DMS53 treated with DMSO at 0.1 percent for 48 hours (cell line): ENCODE results near the gene INPP4A.

ENCODE experiments used
- DNase-seq: peaks from one replicate; lab custom pipeline; 2025; ENCODE audit not compliant: unreplicated experiment; lab: John Stamatoyannopoulos, UW

INPP4A gene

GRCh38 chr2:98537390-98538126, 92.9 kb downstream of the INPP4A start:
- DNase-seq = no peak

GRCh38 chr2:98538280-98539041, 93.8 kb downstream of the INPP4A start:
- no peak for DNase-seq

- no peak for DNase-seq
Observed at GRCh38 chr2:98539056-98539735, 94.5 kb downstream of the INPP4A start.

DNA sequence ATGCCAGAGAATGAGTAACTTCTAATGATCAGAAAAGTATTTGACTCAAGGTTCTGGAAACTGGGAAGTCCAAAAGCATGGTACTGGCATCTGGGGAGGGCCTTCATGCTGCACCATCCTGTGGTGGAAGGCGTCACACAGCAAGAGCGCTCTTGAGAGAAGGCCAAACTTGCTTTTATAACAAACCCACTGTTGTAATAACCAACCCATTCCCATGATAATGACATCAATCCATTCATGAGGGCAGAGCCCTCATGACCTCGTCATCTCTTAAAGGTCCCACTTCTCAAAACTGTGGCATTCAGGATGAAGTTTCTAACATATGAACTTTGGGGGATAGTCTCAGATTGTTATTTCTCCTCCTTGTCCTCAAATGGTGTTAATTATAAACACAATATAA, 95.9 kb downstream of the INPP4A start:
- no peak for DNase-seq

- DNase-seq = no peak
Observed at GRCh38 chr2:98541489-98541888, 96.8 kb downstream of the INPP4A start.

GRCh38 chr2:98541906-98542305, 97.2 kb downstream of the INPP4A start:
- no peak for DNase-seq

GRCh38 chr2:98543214-98543613, 98.6 kb downstream of the INPP4A start:
- DNase-seq = no peak

- no peak for DNase-seq
Observed at GRCh38 chr2:98543842-98544241, 99.2 kb downstream of the INPP4A start.

GRCh38 chr2:98545591-98545990, 100.9 kb downstream of the INPP4A start:
- no peak for DNase-seq

- DNase-seq = no peak
Observed at GRCh38 chr2:98546186-98546585, 101.5 kb downstream of the INPP4A start.

DNA sequence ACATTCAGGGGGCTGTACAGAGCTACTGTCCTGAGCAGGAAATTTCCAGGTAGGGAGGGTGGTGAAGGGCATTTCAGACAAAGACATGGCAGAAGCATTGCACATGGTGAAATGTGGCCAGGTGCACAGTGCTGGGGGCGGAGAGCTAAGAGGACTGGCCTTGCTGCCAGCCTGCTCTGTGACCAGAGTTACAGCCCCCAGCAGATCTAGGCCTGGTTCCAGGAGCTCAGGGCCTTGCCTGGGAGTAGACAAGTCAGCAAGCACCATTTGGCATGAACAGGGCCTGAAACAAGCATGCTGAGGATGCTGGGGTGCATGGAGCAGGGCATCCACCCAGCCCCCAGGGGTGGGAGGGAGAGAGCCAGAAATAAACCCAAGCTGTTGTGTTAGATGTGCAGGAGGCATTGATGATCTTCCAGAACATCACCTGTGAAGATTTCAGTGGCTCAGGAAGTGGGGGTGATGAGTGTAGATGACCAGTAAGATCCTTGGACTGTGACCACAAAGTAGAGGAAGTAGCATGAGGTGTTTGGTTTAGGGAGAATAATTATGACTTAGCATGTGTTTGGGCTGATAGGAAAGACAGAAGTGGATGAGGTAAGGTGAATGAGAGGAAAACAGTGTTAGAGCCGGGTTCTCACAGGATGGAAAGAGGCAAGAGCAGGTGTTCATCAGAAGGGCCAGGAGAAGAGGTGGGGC, 102.6 kb downstream of the INPP4A start:
- no peak for DNase-seq

DNA sequence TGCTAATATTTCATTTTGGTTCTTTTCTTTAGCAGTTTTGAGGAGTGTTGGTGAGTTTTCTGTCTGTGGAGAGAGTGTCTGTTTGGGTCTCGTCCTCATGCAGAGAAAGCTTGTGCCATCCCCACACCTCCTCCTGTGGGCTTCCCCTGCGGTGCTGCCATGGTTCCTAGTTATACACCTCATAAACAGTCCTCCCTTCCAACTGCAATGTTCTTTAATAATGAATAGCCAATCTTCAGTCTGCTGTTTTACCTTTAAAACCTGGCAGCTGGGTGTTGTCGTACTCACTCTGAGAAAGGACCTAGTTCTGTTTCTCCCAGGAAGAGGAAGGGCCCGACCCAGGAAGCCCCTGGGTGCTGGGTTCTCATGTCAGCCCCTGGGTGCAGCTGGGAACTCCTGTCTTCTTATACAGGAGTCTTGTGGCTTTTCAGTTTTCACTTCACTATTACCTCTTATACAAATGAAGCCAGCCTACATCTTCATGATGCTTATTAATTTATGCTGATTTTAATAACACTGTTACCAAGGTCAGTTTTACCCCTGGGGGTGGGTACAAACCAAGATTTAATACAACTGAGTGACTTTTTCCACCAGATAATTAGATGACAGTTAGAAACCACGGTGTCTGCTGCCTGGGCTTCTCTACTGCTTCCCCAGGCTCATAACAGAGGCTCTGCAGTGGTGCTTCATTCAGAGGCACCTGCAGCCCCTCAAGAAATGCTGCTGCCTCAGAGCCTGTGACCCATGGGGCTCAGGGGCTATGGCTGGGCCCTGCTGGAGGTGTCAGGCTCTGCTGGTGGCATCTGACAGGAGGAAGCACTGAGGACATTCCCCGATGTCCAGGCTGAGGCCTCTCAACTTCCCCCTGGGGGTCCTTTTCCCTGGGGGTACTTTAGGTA, 104.5 kb downstream of the INPP4A start:
- DNase-seq = no peak

DNA sequence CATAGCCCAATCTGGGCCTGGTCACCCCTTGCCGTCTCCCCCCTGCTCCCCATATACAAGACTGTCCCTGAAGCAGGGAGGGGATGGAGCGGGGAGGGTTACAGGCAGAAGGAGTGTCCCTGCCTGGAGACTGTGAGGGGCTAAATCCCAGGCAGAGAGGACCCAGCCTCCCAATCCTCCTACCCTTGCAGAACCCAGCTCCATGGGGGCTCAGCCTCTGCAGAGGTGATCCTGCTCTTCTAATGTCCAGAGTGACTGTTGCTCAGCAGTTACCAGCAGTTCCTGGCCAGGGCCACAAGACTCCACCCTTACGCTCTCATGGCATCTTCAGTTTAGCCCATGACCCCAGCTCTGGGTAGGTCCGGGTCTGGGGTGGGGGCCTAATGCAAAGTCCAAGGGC, 105.5 kb downstream of the INPP4A start:
- DNase-seq = no peak

DNA sequence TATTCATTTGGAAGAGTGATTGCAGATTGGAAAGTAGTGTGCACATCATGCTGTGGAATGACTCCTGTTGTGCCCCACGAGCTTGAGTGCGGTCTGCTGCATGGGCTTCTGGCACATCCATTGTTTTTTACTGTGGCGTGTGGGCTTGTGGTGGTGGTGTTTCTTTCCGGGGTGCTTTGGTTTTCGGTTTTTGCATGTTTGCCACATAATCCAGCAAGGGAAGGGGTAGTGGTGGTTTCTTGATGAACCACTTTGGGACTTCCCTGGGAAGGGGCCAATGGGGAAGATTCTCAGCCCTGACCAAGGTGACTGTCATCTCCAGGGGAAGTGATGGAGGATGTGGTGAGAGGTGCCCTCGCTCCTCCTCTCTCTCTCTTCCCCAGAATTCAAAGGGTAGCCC, 106.7 kb downstream of the INPP4A start:
- no peak for DNase-seq

GRCh38 chr2:98552499-98553179, 108.0 kb downstream of the INPP4A start:
- no peak for DNase-seq

DNA sequence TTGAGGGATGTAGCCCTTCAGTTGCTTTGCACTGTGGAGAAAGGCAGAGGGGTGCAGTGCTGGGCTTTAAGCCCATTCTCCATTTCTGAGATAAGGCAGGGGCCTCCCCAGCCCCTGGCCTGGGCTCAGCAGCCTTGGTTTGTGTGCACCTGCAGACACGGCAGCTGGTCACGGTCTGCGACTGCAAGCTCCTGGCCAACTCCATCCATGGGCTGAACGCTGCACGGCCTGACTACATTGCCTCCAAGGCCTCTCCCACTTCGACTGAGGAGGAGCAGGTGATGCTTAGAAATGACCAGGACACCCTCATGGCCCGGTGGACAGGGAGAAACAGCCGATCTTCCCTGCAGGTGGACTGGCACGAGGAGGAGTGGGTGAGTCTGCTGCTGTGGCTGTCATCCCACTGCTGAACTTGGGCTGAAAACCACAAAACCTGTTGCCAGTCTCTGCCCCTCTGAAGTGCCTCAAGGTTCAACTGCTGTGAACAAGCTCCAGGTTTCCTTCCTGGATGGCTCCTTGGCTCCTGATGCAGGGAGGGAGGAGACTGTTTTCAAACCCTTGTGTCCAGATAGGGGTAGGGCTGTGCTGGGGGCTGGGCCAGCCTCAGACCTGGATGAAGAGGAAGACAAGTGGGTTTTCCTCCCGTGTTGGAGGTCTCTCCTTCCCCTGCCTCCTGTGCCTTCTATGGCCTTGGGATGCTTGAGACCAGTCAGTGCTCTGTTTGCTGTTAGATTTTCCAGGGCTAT, 109.6 kb downstream of the INPP4A start:
- DNase-seq = no peak

DNA sequence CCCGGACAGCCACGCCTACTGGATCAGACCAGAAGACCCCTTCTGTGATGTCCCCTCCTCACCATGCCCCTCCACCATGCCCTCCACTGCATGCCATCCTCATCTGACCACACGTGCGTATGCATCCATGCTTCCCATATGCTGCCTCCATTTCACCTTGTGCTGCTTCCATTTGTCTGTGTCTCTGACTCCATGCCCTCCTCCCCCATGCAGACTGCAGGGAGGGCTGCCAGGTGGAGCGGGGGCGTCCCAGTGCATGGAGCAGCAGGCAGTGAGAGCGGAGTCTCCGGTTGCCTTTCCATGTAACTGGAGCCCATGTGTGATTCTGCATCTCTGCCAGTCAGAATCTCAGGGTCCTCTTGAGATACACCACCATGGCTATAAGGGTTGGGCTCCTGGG, 111.0 kb downstream of the INPP4A start:
- DNase-seq = no peak

DNA sequence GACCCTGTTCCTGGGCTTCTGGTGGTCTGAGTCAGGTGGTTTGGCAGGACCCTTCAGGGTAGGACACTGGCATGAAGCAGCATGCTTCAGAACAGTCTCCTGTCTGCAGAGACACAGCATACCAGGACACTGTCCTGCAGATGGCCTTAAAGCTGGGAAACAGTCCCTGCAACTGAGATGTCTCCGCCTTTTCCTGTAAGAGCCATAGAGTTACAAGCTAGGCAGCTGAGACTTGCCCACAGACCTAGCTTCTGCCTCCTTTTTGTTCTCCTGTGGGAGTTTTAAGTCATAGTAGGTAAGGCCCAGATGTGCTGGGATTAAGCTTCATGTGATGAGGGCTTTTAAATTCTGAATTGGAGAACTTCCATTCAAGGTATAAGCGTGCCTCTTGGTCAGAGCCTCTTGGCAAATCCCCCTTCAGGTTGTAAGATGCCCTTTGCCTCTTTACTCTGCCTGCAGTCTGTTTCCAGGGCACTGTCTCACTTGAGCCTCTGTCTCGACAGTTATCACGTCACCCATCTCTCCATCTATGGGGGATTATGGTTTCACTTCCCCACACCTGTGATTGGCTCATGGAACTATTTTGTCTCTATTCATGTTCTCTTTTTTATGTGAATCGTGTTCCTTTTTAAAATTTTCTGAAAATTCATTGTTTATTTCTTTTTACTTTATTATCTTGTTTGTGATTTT, 111.8 kb downstream of the INPP4A start:
- DNase-seq = no peak
